Mucosa of descending colon (tissue), 3 donors: Measurements from ENCODE around the gene TOP1. TPM values are rescaled to one million over a fixed set of nuclear protein-coding genes. Genes with fewer than 3 reads are reported as not detected.
"Not testable (repeated sequence)": the region's sequence is repeated elsewhere in the genome, so short reads cannot be mapped to it uniquely, and the experiment has no call there.

ENCODE experiments used
- ATAC-seq: fragments of 200-7000 bp; cut with Tn5 transposase; one replicate; pipeline ENCODE4 v1.9.1; 2020; ENCODE audit warnings: mild to moderate bottlenecking, moderate library complexity
- DNase-seq, 3 donors: peaks; one replicate each; pipeline ENCODE4 v3.0.0-alpha.2; 2020
- H3K36me3 ChIP-seq: fragments of 200-600 bp; one replicate; pipeline ENCODE4 v1.8.0; 2021; ENCODE audit warnings: low read depth, mild to moderate bottlenecking
- H3K4me1 ChIP-seq: fragments of 200-600 bp; one replicate; pipeline ENCODE4 v1.8.0; 2021; ENCODE audit warnings: low read depth, mild to moderate bottlenecking
- H3K4me3 ChIP-seq: fragments of 200-600 bp; one replicate; pipeline ENCODE4 v1.8.0; 2021; ENCODE audit warnings: mild to moderate bottlenecking
- H3K9me3 ChIP-seq: fragments of 200-600 bp; one replicate; pipeline ENCODE4 v1.8.0; 2021; ENCODE audit warnings: mild to moderate bottlenecking
- CTCF ChIP-seq: fragments of 200-600 bp; IDR thresholded peaks from one replicate; pipeline ENCODE4 v1.8.0; 2022; ENCODE audit warnings: antibody characterized with exemption, mild to moderate bottlenecking
- intact Hi-C, 2 donors: fragments of 100-400 bp; cut with DNase I in 1 of 2; cut with micrococcal nuclease in 1 of 2; formaldehyde crosslinking; loops; one replicate each; pipeline versions ENCODE4 v1.11.0 to v1.11.1; 2022; cut with DNase I, micrococcal nuclease
- total RNA-seq, 3 donors: library from RNA; stranded (reverse); fragmentation: NEBNext Ultra II Directional in 2 of 3; extraction: Animal tissue kit (Norgen Biotek cat#: 25700) in 2 of 3; gene quantifications; one replicate each; pipeline versions ENCODE4 v1.2.1 to v1.2.4, GENCODE V29; 2021 to 2023
- donor health status: DM: no; HTN: no; CAD: no; lungs with moderate emphysema.
- donor health status: DM: no; HTN: no; CAD: no.
- donor health status: DM: no; HTN: yes; CAD: no.

TOP1 gene
- total RNA-seq, 3 donors from 2014 or later: 51.8 to 60.0 (median 57.7) TPM

GRCh38 chr20:41000628-41001027 is 28.0 kb upstream of the TOP1 start:
- Histone ChIP-seq H3K4me3 (no peak overlapping the region), H3K9me3 (no peaks in the 10 kb centered on the region), H3K4me1 (peaks cover 35% of the 10 kb centered on the region), H3K36me3 (no peaks in the 10 kb centered on the region)
- DNase-seq: no peak
- no peak for TF ChIP-seq CTCF
- ATAC-seq: no peak
- intact Hi-C loops: no loop called here

- H3K4me1 ChIP-seq: peaks cover 39% of the 10 kb centered on the region
- H3K36me3 ChIP-seq: no peaks in the 10 kb centered on the region
- intact Hi-C loops: no loop called here
- no peak for TF ChIP-seq CTCF
- no peak for ATAC-seq
- no peak for DNase-seq
- H3K9me3 ChIP-seq: no peaks in the 10 kb centered on the region
- no peak overlapping the region for H3K4me3 ChIP-seq
These were observed 27.1 kb upstream of the TOP1 start for GRCh38 chr20:41001497-41001896.

- Histone ChIP-seq H3K36me3 (no peaks in the 10 kb centered on the region), H3K4me1 (peaks cover 39% of the 10 kb centered on the region), H3K9me3 (no peaks in the 10 kb centered on the region), H3K4me3 (no peak overlapping the region)
- ATAC-seq (no peak), DNase-seq (no peak)
- intact Hi-C loops: no loop called here
- TF ChIP-seq CTCF: no peak
These were observed 25.8 kb upstream of the TOP1 start for GRCh38 chr20:41002842-41003142.

- intact Hi-C loops: no loop called here
- Histone ChIP-seq H3K36me3 (no peaks in the 10 kb centered on the region), H3K9me3 (no peaks in the 10 kb centered on the region), H3K4me3 (no peak overlapping the region), H3K4me1 (peaks cover 39% of the 10 kb centered on the region)
- TF ChIP-seq CTCF: no peak
- DNase-seq: peak; percentile 67 to 87 (median 67)
- peak; percentile 90 for ATAC-seq
These were observed 25.3 kb upstream of the TOP1 start for GRCh38 chr20:41003143-41003935.

- H3K4me3 ChIP-seq, intact Hi-C loops, H3K9me3 ChIP-seq, H3K36me3 ChIP-seq, DNase-seq, ATAC-seq: not testable (repeated sequence)
- peaks cover 39% of the 10 kb centered on the region for H3K4me1 ChIP-seq
These were observed 24.7 kb upstream of the TOP1 start for GRCh38 chr20:41003936-41004294.

GRCh38 chr20:41004531-41005360 is 23.9 kb upstream of the TOP1 start:
- ATAC-seq: no peak
- H3K4me3 ChIP-seq: no peak overlapping the region
- DNase-seq: no peak

More at GRCh38 chr20:41004531-41005360, 23.9 kb upstream of the TOP1 start:
- Histone ChIP-seq H3K4me1 (peaks cover 39% of the 10 kb centered on the region), H3K36me3 (no peaks in the 10 kb centered on the region), H3K9me3 (no peaks in the 10 kb centered on the region)
- intact Hi-C loops: no loop called here
- TF ChIP-seq CTCF: no peak
